TTC549 (cell line): Measurements from ENCODE around the gene CTAGE8.
"Not testable (repeated sequence)": the region's sequence is repeated elsewhere in the genome, so short reads cannot be mapped to it uniquely, and the experiment has no call there.

Experiments
- FAIRE-seq: peaks from 2 replicates; lab custom pipeline; 2012; peaks lifted over from hg19 to GRCh38; lab: Jason Lieb, UNC

The CTAGE8 gene, protein sequence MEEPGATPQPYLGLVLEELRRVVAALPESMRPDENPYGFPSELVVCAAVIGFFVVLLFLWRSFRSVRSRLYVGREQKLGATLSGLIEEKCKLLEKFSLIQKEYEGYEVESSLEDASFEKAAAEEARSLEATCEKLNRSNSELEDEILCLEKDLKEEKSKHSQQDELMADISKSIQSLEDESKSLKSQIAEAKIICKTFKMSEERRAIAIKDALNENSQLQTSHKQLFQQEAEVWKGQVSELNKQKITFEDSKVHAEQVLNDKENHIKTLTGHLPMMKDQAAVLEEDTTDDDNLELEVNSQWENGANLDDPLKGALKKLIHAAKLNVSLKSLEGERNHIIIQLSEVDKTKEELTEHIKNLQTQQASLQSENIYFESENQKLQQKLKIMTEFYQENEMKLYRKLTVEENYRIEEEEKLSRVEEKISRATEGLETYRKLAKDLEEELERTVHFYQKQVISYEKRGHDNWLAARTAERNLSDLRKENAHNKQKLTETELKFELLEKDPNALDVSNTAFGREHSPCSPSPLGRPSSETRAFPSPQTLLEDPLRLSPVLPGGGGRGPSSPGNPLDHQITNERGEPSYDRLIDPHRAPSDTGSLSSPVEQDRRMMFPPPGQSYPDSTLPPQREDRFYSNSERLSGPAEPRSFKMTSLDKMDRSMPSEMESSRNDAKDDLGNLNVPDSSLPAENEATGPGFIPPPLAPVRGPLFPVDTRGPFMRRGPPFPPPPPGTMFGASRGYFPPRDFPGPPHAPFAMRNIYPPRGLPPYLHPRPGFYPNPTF

DNA sequence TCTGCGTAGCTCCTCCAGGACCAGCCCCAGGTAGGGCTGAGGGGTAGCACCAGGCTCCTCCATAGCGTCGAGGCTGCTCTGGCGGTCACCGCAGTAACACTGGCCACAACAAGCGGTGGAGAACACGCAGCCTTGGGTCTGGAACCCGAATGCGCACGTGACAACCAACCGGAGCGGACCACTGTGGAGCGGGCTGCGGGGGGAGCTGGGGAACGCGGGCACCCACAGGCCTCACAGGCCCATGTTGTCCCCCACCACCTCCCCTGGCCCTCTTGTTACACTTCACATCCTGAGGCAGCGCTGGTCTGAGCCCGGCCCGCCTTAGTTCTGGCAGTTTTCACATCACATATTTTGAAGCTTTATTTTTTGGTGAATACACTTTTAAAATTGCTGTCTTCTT lies at the start of gene CTAGE8:
Gene CTAGE8, minus strand, starts transcription at position 101 of the 400 bp plus-strand sequence. Its CDS starts 38 bp downstream, at position 63.
- FAIRE-seq: not testable (repeated sequence)

DNA sequence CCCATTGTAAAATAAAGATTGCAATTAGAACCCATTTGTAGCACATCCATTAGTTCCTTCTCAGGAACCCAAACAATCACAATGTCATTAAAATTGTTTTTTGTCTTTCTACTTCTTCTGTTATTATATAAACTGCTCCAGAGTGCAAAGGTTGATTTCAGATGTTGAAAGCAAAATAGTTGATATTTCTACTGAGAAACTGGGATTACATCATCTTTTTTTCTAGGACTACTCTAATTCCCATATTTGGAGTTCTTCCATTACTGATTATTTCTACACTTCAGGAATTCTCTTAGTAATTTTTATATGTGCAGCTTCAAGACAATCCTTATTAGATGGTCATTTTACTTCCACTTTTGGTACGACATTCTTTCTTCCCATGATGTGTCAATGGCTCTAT lies 48.4 kb upstream of the CTAGE8 start:
- not testable (repeated sequence) for FAIRE-seq

DNA sequence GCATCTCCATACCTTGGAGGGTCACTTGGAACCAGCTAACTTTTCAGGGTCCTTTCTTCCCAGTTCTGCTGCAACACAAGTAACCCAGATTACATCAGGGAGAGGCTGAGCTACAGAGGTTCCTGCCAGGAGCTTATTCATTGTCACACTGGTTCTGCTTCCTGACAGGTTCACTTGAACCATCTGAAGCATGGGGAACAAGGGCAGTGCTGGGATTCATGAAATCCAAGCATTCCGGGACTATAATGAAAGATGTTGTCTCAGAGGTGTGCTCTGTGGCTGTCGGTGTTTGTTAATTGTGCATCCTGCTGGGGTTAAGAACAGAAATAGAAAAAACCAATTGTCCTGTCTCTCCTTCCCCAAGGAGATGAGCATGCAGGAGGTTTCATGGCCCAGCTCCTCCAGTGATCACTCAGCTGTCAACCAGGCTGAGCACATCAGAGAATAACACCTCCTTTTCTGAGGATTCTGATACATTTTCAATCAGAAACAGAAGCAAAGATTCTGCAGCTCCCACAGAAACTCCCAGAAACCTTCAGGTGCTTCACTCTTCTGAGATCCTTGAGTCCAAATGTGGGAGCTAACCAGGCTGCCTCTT lies 42.9 kb upstream of the CTAGE8 start, which contains the start of gene OR2A1:
Gene OR2A1, plus strand, starts transcription at position 548 of the 598 bp plus-strand sequence. CDS start 5,706 bp downstream, outside the sequence.
- not testable (repeated sequence) for FAIRE-seq

DNA sequence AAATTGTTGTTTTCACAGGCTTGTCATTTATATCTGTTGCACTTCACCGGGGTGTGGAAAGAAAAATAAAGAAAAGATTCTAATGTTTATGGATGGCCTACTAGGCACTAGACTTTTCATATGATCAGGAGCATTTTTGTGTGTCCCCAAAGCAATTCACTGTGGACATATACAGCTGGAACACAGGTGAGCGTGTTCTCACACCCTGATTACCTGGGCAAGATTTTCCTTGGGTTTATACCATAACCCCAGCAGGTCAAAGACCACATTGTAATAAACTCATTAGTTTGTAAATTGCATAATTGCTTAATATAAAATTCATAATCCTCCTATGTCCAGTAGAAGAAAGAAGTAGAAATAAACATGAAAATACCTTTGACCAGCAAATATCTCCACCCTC lies 42.1 kb upstream of the CTAGE8 start:
- FAIRE-seq: not testable (repeated sequence)

DNA sequence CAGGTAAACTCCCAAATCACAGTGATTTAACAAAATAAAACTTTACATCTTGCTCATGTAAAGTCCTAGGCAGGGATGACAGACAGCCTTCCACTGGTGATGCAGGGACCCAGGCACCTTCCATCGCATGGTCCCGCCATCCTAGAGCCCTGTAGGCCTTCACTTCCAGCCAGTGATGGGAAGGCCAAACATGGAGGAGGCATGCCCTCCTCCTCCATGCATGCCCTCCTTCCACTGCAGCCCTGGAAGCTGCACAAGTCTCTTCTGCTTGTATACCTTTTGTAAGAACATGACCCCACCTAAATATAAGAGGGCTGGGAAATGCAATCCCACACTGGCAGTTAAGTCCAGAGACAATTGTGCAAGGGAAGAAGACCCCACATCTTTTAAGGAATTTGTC lies 40.6 kb upstream of the CTAGE8 start:
- FAIRE-seq: not testable (repeated sequence)

DNA sequence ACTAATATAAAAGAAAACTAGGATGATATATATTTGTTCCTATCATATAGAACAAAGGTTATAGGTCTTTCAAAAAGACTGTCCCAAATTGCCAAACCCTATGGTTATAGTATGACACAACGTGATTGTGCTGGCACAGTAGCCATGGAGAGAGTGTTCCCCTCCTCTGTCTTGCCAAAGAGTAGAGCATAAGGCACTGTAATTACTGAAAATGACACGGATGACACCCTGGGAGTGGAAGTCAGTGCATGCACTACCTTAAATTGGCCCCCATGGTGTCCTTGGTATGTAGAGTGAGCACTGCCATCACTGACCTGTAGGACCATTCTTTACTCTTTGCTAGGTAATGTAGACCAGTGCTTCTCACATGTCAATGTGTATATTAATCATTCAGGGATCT lies 36.1 kb upstream of the CTAGE8 start:
- not testable (repeated sequence) for FAIRE-seq

DNA sequence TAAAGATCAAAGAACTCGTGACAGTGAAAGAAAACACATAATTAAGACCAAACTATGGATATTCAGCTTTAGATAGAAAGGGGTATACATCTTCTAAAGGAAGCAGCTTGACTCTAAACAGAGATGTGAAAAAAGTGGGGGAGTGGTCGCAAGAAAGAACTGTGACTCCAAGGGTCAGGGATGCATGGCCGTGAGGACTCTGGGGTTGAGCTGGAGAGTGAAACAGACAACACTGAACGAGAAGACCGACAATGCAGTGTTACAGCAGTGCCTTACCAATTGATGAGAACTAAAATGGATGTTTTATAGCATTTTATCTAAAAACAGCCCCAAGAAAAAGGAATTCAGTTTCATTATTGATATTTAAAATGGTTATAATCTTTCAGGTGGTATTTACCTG lies 34.5 kb upstream of the CTAGE8 start:
- FAIRE-seq: not testable (repeated sequence)

DNA sequence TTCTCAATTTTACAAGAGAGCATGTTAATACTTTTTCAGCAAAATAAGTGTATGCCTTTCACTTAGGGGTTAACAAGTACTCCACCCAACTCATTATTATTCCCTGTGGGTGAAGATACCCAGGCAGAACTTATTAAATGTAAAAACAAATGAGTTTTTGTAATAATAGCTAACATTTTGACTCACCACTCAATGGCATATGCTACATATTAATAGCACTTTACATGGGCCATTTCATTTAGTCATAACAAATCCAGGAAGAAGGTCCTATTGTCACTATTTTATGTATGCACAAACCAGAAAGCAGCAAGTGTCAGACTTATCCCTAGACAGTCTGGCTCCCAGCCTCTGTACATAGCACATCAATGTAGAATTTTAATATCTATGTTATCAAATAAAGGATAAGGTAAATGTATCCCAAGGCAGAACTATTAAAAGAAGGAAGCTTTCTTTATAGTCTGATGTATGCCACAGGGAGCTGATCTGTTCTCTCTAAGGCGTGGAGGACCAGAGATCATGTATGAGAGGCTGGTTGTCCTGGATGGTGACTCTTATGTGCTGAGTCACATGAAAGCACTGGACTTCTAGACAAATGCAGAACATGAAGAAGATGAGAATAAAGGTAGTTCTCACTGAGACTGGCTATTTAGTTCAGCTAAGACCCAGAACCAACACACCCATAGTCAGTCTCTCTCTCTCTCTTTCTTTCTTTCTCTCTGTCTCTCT lies 33.7 kb upstream of the CTAGE8 start:
- FAIRE-seq: not testable (repeated sequence)

DNA sequence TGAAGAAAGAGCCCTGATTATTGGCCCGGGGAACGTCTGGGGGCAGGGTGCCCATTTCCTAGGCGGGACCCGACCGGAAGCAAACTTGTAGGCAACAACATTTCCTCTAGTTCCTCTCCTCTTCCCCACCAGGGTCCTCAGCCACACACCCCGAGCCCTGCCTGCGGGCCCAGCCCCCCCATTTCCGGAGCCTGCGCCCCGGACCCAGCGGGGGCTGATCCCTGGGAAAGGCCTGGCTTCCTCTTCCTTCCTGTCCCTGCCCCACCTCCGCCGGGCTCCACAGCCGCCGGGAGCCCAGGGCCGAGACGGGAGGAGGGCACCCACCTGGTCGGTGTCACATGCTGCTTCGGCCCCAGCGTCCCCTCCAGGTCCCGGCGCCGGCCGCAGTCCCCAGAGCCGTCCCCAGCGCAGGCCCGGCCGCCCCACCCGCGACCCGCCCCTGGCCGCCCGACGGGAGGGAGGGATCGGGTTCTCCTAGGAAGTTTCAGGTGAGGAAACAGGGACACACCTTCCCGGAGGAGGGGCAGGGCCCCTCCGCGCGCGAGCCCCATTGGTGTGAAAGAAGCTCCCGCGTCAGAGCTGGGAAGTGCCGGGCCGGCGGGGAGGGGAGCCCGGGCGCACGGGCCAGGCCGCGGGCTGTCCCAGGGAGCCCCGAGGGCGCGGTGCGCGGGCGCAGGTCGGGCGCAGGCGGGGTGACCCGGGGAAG lies 24.9 kb upstream of the CTAGE8 start:
- not testable (repeated sequence) for FAIRE-seq

DNA sequence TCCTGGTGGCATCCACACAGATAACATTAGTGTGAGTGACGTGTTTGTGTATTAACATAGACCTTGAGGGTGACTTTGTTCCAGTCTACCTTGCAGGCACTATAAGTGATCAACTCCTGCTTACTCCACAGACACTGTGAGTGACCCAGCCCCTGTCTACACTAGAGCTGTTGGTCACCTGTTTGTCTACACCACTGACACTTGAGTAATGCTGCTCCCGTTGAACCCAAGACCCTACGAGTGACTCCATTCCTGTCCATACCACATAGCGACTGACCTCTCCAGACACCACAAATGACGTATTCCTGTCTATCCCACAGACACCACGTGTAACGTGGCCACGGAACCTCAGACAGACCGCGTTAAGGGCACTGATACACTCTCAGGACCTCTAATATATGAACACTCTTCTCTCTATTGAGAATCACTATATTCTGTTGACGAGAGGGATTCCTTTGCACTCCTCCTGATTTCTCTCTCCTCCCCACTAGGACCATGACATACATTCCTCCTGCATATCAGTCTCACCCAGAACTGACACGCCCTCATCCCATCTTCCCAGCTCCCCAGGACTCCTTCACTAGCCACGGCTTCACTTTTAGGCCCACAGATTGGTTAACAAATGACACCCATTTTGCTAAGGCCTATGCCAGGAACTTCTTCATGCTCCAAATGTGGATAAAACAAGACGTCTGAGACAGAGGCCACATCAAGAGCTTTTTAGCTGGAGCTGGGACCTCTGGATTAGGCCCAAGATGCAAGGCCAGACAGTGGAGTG lies 23.5 kb upstream of the CTAGE8 start:
- FAIRE-seq: not testable (repeated sequence)

DNA sequence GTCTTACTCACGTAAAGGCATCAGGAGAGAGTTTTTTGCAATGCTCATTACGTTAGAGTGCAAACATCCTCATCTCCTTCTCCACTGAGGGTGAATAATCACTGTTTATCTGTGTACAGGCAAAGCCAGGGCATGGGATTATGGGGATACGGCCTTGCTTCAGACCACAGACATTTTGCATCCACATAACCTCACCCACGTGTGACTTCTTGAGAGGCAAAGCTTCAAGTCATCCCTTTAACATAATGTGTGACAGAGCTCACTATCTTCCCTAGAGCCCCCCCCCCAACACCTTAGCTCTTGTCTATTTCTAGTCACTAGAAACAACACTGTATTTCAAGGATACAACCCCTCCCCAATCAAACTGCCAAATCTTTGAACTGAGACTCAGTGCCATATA lies 22.5 kb upstream of the CTAGE8 start:
- not testable (repeated sequence) for FAIRE-seq

DNA sequence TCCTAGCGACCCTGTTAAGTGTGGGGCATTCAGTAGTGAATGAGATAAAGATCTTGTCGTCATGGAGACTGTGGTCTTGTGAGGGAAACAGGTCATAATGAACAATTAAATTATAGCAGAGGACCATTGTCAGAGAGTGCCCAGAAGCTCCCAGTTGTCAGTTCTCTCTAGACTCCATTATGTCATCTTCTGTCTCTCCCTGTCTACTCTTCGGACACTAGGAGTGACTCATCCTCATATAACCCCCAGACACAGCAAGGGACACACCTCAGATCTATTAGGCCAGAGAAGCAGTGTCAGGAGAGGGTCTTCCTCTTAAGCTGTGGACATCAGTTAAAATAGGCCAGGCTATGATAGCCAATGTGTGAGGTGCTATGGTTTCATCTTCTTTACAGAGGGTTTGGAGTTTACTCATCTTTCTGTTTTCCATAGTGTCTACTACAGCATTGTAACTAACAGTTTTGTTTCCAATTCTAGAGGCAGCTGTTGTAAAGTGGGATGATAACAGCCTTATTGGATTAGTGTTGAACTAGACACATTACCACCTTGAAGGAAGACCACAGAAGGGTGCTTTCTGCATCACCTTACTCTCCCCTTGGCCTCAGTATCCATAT lies 18.2 kb upstream of the CTAGE8 start:
- not testable (repeated sequence) for FAIRE-seq

DNA sequence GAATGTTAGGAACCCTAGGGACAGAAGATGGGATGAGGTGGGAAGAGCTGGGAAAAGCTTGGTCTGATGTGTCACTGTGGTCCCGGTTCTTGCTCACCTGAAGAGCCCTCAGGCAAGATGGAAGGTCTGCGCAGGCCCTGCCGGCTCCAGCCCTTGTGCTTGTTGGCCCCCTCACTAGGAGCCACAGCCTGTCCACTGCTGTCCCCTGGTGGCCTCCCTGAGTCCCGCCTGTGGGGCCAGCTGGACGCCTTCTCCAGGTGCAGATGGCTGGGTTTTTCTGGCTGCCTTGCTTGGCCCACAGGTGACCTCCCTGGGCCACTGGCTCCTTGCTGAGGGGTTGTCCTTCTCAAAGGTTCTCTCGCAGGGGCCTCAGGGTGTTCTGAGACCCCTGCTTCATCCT lies 14.6 kb upstream of the CTAGE8 start:
- not testable (repeated sequence) for FAIRE-seq

DNA sequence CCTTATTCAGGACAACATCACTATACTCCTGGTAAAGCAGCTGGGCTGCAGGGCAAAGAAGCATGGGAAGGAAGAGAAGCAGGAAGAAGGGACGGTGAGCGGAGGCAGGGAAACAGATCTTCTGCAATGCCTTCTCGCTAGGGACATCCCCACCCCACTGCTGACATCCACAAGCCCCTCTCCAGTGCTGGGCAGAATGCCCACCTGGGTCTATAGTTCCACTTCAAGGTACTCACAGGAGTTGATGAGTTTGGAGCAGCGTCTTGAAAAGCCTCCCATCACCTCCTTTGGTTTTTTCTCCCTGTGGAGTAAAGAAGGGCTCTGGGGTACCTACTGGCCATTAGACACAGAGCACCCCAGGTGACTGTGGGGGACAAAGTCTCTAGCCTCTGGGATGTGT lies 13.4 kb upstream of the CTAGE8 start:
- FAIRE-seq: not testable (repeated sequence)

DNA sequence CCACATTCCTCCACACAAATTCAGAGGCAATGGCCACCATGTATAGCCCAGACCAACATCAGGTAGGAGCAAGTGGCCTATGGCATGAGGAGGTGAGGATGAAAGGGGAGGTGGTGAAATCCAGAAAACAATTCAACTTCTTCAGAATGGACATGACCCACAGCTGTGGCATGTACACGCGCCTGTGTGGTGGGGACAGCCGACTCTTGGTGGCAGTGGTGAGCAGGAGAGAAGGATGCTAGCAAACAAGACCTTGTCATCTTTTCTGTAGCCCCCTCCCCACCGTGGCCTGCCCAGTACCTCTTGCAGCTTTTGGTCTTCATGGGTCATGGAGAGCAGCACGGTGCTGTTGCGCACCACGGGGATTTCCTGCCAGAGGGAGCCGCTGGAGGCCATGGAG lies 12.9 kb upstream of the CTAGE8 start:
- not testable (repeated sequence) for FAIRE-seq

DNA sequence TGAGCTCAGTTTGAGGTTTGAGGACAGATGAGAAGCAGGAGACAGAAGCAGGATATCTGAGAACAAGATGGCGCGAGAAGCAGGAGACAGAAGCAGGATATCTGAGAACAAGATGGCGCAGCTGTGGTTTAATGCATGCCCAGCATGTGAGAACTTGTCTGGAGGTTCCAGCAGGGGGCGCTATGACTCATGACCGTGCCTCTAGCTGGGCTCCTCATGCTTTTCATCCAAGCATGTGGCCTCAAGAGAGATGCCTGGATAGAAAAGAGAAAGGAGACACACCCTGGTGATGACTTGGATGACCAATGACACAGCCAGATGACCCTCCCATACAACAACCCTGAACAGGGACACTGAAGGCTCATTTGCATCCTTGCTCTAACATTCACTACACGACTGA lies 10.9 kb upstream of the CTAGE8 start:
- not testable (repeated sequence) for FAIRE-seq

DNA sequence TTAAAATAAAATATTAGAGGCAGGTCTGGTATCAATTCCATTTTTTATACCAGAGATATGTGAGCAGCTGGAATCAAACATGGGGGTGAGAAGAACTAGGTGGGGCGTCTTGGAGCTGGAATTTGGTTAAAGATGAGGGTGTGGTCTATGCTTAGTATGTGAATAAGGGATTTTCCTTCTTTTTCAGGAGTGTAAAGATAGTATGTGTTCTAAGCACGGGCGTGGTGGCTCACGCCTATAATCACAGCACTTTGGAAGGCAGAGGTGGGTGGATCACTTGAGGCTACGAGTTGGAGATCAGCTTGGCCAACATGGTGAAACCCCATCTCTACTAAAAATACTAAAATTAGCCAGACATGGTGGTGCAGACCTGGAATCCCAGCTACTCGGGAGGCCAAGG lies 6.2 kb upstream of the CTAGE8 start:
- FAIRE-seq: not testable (repeated sequence)

DNA sequence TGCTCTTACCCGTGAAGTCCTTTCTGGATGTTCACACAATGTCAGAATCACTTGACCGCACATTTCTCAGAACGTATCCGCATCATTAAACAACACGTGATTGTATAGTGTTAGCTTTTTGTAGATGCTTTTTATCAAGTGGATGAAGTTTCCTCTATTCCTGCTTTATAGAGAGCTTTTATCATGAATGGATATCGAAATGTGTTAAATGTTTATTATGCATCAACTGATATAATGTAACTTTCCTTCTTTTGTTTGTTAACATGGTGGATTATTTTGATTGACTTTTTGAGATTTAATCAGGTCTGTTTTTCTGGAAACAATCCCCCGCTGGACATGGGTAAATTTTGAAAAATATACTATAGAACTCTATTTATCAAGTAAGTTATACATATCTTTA lies 4.4 kb downstream of the CTAGE8 start, which contains the start of gene OR2A7:
Gene OR2A7, minus strand, starts transcription at position 101 of the 400 bp plus-strand sequence. CDS start 5,164 bp downstream, outside the sequence.
- not testable (repeated sequence) for FAIRE-seq

DNA sequence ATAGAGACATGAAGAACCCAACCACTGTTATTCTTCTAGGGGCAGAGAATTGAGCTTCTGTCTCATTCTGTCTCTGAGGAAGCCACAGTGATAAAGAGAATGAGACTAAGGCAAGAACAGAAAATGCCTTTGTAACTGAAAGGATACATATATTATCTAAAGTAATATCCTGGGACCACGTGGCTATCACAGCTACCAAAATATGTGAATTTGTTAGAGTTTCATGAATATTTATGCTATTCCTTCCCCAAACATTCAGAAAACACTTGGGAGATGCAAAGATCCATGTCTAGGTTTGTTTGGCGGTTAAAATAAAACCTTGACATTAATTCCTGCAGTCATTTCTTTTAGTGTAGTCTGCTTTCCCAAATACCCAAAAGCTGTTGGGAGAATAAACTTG lies 7.0 kb downstream of the CTAGE8 start:
- not testable (repeated sequence) for FAIRE-seq

DNA sequence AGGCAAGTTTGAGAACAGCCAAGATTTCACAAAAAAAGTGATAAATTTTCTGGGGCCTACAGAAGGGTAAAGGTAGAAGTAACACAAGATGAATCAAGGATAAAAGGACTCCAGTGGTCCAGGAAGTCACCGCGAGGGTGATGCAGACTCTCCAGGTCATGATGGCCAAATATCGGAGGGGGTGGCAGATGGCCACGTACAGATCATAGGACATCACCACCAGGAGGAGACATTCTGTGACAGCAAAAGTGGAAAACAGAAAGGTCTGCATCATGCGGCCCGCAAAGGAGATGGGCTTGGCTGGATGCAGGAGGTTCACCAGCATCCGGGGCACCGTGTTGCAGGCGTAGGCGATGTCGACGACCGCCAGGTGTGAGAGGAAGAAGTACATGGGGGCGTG lies 10.0 kb downstream of the CTAGE8 start:
- not testable (repeated sequence) for FAIRE-seq
